GM12864 (cell line): ENCODE data around the gene CELSR1.

Experiments used
- DNase-seq: peaks from one replicate; pipeline ENCODE4 v3.0.0-alpha.2; 2011; ENCODE audit warnings: low read depth
- H3K4me3 ChIP-seq: 2 replicates; pipeline ENCODE4 v1.5.1; 2011; ENCODE audit warnings: mild to moderate bottlenecking, low read depth, low read length, control low read depth
- TF ChIP-seq, protein P1 (sequence below): IDR thresholded peaks from 2 replicates; pipeline ENCODE4 v1.5.1; 2011; ENCODE audit warnings: low read depth, mild to moderate bottlenecking, moderate library complexity, low read length, control low read depth, inconsistent platforms; ENCODE audit errors: missing control alignments

CELSR1 gene

DNA sequence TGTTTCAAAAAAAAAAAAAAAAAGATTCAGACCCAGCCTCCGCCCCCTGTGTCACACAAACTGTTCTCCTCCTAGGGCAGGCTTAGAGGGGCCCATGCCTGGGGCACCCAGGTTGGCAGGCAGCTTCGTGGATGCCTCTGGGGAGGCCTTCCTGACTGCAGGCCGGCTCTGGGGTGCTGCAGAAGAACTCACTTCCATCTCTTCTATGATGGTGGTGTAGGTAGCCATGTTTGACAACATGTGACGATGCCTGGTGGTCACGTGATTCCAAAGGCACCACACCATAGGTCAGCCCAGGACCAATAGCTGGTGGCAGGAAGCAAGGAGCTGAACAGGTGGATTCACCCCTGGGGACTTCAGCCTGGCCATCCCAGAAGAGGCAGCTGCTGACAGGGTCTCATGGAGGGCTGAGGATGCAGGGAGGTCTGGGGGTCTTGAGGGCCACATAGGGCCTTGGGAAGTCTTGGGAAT, 24.1 kb upstream of the CELSR1 start:
- H3K4me3 ChIP-seq: no peak overlapping the region

DNA sequence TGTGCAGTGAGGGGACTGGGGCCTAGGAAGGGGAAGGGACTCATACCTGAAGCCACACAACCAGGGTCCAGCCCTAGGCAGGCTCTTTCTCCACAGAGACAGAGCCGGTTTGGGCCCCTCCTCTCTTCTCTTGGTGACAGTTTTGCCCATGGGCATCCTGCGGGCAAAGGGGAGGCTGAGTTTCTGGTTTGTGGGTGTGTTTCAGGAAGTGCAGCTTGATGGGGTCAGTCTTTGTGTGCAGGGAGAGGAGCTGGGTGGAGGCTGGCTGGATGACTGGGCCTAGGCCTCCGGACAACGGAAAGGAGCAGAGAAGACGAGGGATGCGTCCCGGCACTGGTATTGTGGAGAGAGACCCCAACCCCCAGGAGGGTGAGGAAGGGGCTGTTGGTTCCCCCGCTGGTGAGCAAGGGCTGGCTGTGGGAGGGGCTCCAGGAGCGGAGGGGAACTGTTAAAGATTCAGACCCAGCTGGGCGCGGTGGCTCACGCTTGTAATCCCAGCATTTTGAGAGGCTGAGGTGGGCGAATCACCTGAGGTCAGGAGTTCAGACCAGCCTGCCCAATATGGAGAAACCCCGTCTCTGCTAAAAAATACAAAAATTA, 23.4 kb upstream of the CELSR1 start:
- TF ChIP-seq, protein P1, sequence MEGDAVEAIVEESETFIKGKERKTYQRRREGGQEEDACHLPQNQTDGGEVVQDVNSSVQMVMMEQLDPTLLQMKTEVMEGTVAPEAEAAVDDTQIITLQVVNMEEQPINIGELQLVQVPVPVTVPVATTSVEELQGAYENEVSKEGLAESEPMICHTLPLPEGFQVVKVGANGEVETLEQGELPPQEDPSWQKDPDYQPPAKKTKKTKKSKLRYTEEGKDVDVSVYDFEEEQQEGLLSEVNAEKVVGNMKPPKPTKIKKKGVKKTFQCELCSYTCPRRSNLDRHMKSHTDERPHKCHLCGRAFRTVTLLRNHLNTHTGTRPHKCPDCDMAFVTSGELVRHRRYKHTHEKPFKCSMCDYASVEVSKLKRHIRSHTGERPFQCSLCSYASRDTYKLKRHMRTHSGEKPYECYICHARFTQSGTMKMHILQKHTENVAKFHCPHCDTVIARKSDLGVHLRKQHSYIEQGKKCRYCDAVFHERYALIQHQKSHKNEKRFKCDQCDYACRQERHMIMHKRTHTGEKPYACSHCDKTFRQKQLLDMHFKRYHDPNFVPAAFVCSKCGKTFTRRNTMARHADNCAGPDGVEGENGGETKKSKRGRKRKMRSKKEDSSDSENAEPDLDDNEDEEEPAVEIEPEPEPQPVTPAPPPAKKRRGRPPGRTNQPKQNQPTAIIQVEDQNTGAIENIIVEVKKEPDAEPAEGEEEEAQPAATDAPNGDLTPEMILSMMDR: no peak
- DNase-seq: no peak
- no peak overlapping the region for H3K4me3 ChIP-seq

More for the DNA sequence above, 24.1 kb upstream of the CELSR1 start:
- TF ChIP-seq, protein P1: no peak
- DNase-seq: peak; percentile 40

DNA sequence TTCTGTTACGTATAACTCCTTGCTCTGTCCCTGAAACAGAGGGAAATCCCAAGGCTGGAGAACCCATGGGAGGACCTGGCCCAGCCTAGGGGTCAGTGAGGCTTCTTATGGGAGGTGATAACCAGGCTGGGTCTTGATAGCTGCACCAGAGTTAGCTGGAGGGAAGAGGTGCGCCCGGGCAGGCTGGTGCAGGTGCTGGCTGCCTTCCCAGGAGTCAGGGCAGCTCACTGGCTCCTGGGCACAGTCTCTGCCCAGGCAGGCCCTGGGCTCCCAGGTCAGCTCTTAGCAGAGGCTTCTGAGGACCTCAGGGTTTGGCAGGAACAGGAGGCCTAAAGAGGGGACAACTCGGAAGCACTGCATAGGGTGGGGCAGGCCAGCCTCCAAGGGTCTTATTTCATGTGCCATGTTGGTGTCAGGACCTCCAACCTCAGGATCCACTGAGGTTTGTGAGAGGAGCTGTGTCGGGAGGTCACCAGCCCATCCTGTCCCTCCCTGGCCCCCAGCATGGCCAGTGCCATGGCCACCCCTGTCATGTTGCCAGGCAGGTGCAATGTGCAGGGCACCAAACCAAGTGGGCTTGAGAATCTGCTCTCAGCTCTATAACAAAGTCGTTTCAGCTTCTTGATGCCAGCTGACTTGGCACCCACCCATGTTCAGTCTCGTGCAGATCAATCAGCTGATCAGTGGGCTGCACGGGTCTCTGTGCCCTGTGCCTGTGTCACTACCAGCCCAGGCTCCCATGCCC, 20.5 kb upstream of the CELSR1 start:
- no peak overlapping the region for H3K4me3 ChIP-seq
- no peak for DNase-seq
- TF ChIP-seq, protein P1: no peak

DNA sequence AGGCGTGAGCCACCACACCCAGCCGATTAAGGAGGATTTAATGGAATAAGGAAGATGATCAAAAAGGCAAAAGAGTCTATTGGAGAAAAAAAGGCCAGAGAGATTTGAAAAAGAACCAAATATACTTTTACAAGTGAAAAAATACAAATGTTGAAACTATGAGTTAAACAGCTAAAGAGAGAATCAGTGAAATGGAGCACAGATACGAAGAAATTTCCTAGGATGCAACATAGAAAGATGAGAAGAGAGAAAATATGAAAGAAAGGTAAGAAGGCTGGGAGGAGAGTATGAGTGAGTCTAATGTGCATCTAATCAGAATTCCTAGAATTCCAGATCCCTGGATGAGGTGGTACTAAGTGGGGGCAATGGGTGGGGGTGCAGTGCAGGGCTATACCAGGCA, 19.4 kb upstream of the CELSR1 start:
- TF ChIP-seq, protein P1: no peak
- no peak for DNase-seq
- no peak overlapping the region for H3K4me3 ChIP-seq

DNA sequence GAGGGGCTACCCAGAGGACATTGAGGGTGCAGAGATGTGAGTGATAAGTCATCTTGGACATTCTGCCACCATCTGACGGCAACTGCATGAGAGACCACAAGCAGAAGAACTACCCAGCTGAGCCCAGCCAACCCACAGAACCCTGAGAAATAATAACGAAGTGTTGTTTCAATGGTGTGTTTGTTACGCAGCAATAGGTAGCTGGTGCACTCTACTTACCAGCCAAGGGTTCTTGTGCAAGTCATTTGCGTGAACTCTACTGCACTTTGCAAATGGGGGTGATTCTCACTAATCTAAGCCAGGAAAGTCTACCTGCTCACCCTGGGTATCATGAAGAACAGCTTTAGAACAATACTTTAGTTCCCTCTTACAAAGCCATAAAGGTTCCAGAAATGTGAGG, 15.8 kb upstream of the CELSR1 start:
- TF ChIP-seq, protein P1: no peak
- no peak overlapping the region for H3K4me3 ChIP-seq
- DNase-seq: no peak

DNA sequence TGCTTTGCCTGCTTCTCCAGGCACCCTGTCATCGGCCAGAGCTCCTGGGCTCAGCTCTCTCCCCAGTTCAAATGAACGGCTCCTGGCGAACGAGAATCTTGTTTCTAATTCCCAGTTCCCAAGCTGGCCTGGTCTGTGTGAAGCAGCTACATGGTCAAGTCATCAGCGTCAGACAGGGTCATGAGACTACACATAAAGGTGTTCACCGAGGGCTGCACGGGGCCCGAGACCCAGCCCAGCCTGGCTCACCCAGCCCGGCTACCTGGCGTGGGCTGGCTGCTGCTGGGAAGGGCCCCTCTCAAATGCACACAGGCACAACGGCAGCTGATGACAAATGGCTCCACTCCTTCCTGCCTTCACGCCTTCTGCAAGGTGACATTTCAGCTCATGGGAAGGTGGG, 14.6 kb upstream of the CELSR1 start:
- no peak for DNase-seq
- H3K4me3 ChIP-seq: no peak overlapping the region
- TF ChIP-seq, protein P1: no peak

DNA sequence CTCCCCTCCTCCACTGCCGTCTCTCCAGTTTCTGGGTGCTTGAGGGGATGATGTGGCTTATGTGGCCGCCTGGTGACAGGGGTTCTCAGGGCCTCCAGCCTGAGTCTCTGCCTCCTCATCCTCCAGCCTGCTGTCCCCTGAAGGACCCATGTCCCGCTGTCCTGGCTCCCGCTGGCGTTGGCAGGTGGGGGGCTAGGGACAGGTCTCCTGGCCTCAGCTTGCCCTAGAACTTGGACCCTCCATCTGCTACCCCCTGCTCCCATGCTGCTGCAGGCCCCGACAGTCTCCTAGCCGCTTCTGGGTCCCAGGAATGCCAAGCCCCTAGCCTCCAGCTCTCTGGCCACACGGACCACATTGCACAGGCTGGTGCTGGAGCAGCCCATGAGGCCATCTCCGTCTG, 13.9 kb upstream of the CELSR1 start:
- H3K4me3 ChIP-seq: no peak overlapping the region
- TF ChIP-seq, protein P1: no peak
- DNase-seq: no peak
